Vagina (tissue), 2 donors: Measurements from ENCODE around the gene ANO8. TPM values are rescaled to one million over a fixed set of nuclear protein-coding genes. Genes with fewer than 3 reads are reported as not detected.

Experiments used
- DNase-seq, 2 donors: peaks; one replicate each; pipeline ENCODE4 v3.0.0-alpha.2; 2017; ENCODE audit errors: extremely low spot score in 2 of 2
- H3K27ac ChIP-seq: fragments of 200-600 bp; sonication (generic); one replicate; pipeline ENCODE4 v1.5.1; 2019
- H3K27me3 ChIP-seq: fragments of 200-600 bp; sonication (generic); one replicate; pipeline ENCODE4 v1.5.1; 2019
- H3K36me3 ChIP-seq, 2 donors: fragments of 200-600 bp; sonication (generic); one replicate each; pipeline ENCODE4 v1.5.1; 2017 to 2019
- H3K4me1 ChIP-seq: fragments of 200-600 bp; sonication (generic); one replicate; pipeline ENCODE4 v1.5.1; 2019
- H3K4me3 ChIP-seq, 2 donors: fragments of 200-600 bp; sonication (generic); 1 replicate in 1 of 2; 2 replicates in 1 of 2; pipeline ENCODE4 v1.5.1; 2016 to 2019
- H3K9me3 ChIP-seq: fragments of 200-600 bp; sonication (generic); one replicate; pipeline ENCODE4 v1.5.1; 2019
- POLR2A ChIP-seq, 2 donors: fragments of 450-650 bp; IDR thresholded peaks; one replicate each; pipeline ENCODE4 v1.6.1; 2017; ENCODE audit warnings: antibody characterized with exemption in 2 of 2, mild to moderate bottlenecking in 2 of 2, moderate library complexity in 2 of 2
- POLR2AphosphoS5 ChIP-seq, 2 donors: sonication (generic); formaldehyde crosslinking; IDR thresholded peaks; one replicate each; pipeline ENCODE4 v1.9.0; 2017; ENCODE audit warnings: antibody characterized with exemption in 2 of 2, mild to moderate bottlenecking in 2 of 2, low read depth in 1 of 2; ENCODE audit not compliant: insufficient read depth in 1 of 2
- intact Hi-C: fragments of 100-400 bp; cut with DNase I; formaldehyde crosslinking; loops from one replicate; pipeline ENCODE4 v1.15.1; 2023
- total RNA-seq: library from RNA; depleted of rRNA; stranded (reverse); fragments of >200 nt; gene quantifications from one replicate; pipeline ENCODE4 v1.2.3, GENCODE V29; 2016
- TF ChIP-seq, protein P1 (sequence below), 3 experiments: fragments of 450-650 bp in 2 of 3; fragments of 200-600 bp in 1 of 3; sonication (generic) in 1 of 3; IDR thresholded peaks; one replicate each; pipeline ENCODE4 v1.5.1; 2017 to 2019; ENCODE audit warnings: antibody characterized with exemption in 3 of 3, mild to moderate bottlenecking in 2 of 3, moderate library complexity in 2 of 3

ANO8 gene
- total RNA-seq, 1 donor from 2014 or later = 10.3 TPM

DNA sequence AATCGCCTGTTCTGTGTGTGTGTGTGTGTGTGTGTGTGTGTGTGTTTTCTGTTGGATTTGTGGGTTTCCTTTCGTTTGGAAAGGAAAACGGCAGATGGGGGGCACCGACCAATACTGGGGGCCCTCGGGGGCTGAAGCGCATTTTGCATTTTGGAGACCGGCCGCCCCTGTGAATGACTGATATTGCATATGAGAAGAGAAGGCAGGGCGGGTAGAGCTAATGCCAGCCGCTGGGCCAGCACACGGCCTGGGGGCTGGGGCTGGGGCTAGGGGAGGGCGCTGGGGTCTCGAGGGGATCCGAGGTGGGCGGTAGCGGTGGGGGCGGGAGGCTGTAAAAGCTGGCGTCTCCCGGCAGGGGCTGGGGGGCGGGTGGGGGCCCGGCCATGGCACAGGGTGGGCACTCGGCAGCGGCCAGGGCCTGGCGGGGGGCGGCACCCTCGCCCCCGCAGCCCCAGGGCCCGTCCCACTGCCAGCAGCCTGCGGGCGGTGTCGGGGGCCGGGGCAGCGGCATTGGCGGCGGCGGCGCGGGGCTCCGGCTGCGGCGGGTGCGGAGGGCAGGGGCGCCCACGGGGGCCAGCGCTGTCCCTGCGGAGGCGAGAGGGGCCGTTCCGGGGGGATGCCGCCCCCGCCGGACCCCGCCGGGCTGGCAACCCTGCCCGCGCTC is 11.2 kb downstream of the ANO8 start:
- DNase-seq = no peak
- H3K4me1 ChIP-seq = peaks cover 20% of the 10 kb centered on the region
- H3K27ac ChIP-seq = no peak overlapping the region
- peaks cover 0 to 18% of the 10 kb centered on the region in 2 donors for H3K36me3 ChIP-seq
- no peak overlapping the region for H3K4me3 ChIP-seq
- TF ChIP-seq, protein P1, sequence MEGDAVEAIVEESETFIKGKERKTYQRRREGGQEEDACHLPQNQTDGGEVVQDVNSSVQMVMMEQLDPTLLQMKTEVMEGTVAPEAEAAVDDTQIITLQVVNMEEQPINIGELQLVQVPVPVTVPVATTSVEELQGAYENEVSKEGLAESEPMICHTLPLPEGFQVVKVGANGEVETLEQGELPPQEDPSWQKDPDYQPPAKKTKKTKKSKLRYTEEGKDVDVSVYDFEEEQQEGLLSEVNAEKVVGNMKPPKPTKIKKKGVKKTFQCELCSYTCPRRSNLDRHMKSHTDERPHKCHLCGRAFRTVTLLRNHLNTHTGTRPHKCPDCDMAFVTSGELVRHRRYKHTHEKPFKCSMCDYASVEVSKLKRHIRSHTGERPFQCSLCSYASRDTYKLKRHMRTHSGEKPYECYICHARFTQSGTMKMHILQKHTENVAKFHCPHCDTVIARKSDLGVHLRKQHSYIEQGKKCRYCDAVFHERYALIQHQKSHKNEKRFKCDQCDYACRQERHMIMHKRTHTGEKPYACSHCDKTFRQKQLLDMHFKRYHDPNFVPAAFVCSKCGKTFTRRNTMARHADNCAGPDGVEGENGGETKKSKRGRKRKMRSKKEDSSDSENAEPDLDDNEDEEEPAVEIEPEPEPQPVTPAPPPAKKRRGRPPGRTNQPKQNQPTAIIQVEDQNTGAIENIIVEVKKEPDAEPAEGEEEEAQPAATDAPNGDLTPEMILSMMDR (IDR thresholded peaks at IDR 0.05) = no peak
- TF ChIP-seq POLR2A (IDR thresholded peaks at IDR 0.05) (no peak), POLR2AphosphoS5 (IDR thresholded peaks at IDR 0.05; ENCODE audit: insufficient read depth in 1 of 2, low read depth in 1 of 2) (no peak)
- no peaks in the 10 kb centered on the region for H3K9me3 ChIP-seq
- intact Hi-C loops = no loop called here
- H3K27me3 ChIP-seq = no peaks in the 10 kb centered on the region

DNA sequence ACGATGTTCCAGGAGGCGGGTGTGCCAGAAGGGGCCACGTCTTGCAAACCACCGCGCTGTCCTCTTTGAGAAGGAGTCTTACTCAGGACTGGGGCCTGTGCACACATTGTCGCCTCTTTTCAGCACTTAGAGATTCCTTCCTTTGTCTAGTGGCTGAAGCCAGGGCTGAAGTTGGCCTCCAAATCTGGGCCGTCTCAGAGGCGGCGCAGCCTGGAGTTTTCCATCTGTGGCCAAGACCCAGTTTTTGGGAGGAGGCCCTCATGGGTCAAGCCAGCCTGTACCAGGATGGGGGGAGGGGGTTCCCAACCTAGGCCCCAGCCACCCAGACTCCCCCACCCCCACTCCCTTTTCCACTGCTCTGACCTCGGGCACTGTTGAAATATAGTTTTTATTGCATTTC is 11.8 kb downstream of the ANO8 start:
- TF ChIP-seq, protein P1 (IDR thresholded peaks at IDR 0.05) = no peak
- TF ChIP-seq POLR2A (IDR thresholded peaks at IDR 0.05) (no peak), POLR2AphosphoS5 (IDR thresholded peaks at IDR 0.05; ENCODE audit: insufficient read depth in 1 of 2, low read depth in 1 of 2) (no peak)
- no peak overlapping the region for H3K27ac ChIP-seq
- intact Hi-C loops = no loop called here

DNA sequence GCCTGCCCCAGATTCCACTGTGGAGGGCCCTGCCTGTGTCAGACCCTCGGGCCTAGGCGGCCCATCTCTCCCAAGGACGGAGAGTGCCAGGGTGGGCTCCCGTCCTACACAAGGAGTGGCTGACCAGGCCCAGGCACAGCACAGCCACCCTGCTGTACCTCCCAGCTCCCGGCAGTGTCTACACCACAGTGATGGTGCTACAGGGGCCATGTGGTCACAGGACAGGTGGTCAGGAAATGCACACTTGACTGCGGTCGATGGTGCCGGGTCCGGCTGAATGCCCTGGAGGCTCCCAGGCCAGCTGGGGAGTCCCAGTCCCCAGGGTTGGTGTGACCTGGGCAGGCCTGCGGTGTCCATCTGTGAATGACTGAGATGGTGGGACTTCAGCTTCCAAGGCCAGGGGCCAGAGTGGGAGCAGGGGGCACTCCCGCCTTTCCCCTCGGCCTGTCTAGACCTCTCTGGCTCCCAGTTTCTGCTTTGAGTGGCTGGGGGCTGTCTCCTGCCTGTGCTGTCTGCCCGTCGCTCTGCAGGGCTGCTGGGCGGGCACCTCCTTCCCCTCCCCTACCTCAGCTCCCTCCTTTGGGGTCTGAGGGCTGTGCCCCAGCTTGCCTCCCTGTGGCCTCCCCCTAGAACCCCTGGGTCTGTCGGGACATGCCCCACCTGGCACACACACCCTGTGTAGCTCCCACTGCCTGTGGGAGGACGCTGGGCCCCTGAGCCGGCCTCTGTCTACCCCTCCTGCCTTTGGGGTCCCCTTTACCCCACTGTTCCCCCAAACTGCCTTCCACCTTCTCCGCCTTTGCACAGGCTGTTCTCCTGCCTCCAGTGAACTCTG is 12.8 kb downstream of the ANO8 start:
- peaks cover 18% of the 10 kb centered on the region for H3K4me1 ChIP-seq
- no peak overlapping the region for H3K27ac ChIP-seq
- H3K27me3 ChIP-seq = no peaks in the 10 kb centered on the region
- peaks cover 0 to 21% of the 10 kb centered on the region in 2 donors for H3K36me3 ChIP-seq
- intact Hi-C loops = no loop called here
- TF ChIP-seq, protein P1 (IDR thresholded peaks at IDR 0.05) = no peak
- TF ChIP-seq POLR2AphosphoS5 (IDR thresholded peaks at IDR 0.05; ENCODE audit: insufficient read depth in 1 of 2, low read depth in 1 of 2) = no peak
- no peak for TF ChIP-seq POLR2A (IDR thresholded peaks at IDR 0.05)
- H3K4me3 ChIP-seq = no peak overlapping the region
- no peak for DNase-seq
- no peaks in the 10 kb centered on the region for H3K9me3 ChIP-seq

More for the DNA sequence above, 11.8 kb downstream of the ANO8 start:
- Histone ChIP-seq H3K27me3 (no peaks in the 10 kb centered on the region), H3K4me1 (peaks cover 15% of the 10 kb centered on the region), H3K9me3 (no peaks in the 10 kb centered on the region), H3K4me3 (no peak overlapping the region), H3K36me3 (peaks cover 0 to 18% of the 10 kb centered on the region in 2 donors)
- DNase-seq = no peak

DNA sequence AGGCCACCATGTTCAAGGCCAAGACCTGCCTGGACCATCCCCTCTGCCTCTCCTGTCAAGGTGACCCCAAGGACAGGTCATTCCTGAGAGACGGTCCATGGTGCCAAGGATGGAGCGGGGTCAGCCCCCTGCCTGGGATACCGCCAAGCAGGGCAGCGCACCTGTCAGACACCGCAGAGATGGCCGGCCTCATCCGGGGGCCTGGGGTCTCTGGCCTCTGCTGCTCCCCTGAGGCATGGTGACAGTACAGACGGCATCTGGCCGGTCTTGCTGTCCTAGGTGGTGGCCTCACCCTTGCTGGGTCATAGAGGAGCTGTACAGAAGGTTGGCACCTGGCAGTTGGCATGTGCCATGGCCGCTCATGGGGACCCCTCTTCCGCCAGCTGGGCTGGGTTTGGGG is 14.2 kb downstream of the ANO8 start:
- DNase-seq = no peak
- peaks cover 14% of the 10 kb centered on the region for H3K4me1 ChIP-seq
- H3K4me3 ChIP-seq = no peak overlapping the region
- TF ChIP-seq, protein P1 (IDR thresholded peaks at IDR 0.05) = no peak
- TF ChIP-seq POLR2A (IDR thresholded peaks at IDR 0.05) (no peak), POLR2AphosphoS5 (IDR thresholded peaks at IDR 0.05; ENCODE audit: insufficient read depth in 1 of 2, low read depth in 1 of 2) (no peak)
- intact Hi-C loops = no loop called here
- H3K27me3 ChIP-seq = no peaks in the 10 kb centered on the region
- no peak overlapping the region for H3K27ac ChIP-seq
- no peaks in the 10 kb centered on the region for H3K9me3 ChIP-seq
- peaks cover 0 to 33% of the 10 kb centered on the region in 2 donors for H3K36me3 ChIP-seq
